ENCODE data around the gene CACNA1C.

Gene CACNA1C

GRCh38 chr12:2263901-2264300, 211.1 kb downstream of the CACNA1C start:
- DNase-seq = no peak

- no peak for DNase-seq
Measured at GRCh38 chr12:2264651-2265232, 212.0 kb downstream of the CACNA1C start.

GRCh38 chr12:2265461-2266167, 212.8 kb downstream of the CACNA1C start:
- DNase-seq = no peak

DNA sequence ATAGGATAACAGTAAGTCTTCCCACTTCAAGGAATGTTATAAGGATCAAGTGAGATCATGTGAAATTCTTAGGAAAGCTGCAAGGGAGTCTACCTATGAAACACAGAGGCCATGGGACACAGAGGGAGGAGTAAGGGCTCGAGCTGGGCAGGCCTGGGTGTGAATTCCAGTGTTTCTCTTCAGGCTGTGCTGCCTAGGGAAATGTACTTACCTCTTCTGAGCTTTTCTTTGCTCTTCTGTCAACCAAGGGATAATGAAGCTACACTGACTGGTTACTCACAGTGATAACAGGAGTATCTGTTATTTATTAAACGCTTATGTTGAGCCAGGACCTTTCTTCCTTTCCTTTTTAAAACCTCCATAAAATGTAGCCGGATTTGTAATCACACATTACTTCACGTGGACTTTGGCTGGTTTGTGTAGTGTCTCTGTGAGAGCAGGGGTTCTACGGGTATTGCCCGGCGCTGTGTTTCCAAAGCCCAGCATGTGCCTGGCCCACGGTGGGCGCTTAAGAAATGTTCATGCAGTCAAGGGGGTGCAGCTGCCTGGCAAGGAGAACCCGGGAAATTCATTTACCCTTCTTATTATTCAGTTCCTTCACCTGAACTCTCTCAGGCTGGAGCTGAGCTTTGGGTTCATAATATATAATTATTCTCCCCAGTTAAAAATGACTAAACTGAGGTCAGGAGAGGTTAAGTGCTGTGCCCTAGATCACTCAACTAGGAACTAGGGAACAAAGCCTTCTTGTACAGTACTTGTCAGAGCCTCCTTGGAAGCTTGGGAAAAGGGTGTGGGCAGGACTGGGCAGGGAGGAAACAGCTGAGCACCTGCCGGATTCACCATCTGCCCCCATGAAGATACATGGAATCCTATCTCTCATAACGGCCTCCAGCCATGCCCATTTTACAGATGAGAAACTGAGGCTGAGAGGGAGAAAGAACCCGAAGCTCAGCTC, 214.2 kb downstream of the CACNA1C start:
- DNase-seq = no peak

GRCh38 chr12:2267703-2268470, 215.1 kb downstream of the CACNA1C start:
- no peak for DNase-seq

DNA sequence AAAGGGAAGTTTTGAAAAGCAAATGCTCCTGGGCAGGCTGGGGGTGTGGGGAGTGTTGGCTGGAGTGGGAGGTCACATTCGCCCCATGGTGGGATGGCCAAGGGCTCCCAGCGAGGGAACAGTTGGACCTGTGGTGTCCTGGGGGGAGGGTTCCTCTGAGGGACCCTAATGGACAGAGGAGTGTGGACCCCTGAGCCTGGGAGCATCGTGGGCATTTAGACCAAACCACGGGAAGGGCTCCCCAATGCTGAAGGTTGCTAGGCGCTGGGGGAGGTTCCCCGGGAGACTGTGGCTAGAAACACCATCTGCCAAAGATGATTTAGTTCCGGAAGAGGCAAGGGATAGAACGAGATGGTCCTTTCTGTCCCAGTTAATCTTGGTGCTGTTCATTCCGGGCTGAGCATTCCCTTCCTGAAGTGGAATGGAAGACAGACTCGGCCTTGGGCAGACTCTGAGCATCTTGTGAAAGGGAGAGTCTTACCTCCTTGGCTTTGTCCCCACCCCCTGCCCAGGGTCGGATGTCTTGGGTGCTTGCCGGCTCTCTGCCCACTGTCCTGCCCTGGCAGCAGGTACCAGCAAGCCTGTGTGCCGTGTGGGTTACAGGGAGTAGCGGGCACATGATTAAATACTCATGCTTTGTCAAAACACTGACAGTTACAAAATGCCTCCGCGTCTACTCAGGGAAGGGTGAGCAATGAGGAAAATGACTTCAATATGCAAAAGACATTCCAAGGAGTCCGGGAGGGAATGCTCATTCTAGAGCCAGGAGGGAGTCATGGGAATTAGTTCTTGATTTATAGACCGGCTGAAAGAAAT, 215.9 kb downstream of the CACNA1C start:
- DNase-seq = no peak

GRCh38 chr12:2270846-2271245, 218.1 kb downstream of the CACNA1C start:
- no peak for DNase-seq

GRCh38 chr12:2271961-2272360, 219.2 kb downstream of the CACNA1C start:
- DNase-seq = no peak

GRCh38 chr12:2273288-2273687, 220.5 kb downstream of the CACNA1C start:
- no peak for DNase-seq

DNA sequence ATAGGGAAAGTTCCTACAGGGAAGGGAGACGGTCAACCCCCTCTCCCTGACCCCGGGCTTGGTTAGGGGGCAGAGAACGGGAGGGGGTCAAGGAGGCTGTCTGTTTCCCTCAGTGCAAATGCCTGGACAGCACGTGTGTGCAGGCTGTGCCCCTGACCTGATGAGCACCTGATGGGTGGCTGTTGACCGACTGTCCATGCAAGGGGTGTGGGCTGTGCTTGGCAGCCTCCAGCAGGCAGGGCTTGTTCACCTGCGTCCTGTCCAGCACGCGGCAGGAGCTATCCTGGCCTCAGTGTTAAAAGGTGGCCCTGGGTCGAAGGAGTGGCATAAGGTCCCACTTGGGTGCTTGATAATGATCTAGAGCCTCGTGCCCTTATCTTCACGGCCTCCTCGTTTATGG, 221.0 kb downstream of the CACNA1C start:
- DNase-seq = no peak

DNA sequence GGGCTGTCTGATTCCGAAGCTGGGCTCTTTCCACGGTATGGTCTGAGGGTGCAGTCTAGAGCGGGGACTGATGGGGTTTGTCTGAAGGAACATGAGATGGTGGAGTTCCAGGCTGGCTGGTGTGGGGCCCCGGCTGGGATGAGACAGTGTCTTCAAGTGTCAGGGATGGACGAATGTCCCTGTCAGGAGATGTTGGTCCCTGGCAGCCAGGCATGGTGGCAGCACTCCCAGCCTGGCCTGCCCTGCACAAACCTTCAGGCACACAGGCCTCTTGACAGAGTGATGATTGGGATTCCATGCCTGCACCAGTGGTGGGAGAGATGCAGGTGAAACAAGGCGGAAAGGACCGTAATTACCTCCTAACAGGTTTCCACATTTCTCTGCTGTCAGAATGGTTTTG, 221.9 kb downstream of the CACNA1C start:
- DNase-seq = no peak

DNA sequence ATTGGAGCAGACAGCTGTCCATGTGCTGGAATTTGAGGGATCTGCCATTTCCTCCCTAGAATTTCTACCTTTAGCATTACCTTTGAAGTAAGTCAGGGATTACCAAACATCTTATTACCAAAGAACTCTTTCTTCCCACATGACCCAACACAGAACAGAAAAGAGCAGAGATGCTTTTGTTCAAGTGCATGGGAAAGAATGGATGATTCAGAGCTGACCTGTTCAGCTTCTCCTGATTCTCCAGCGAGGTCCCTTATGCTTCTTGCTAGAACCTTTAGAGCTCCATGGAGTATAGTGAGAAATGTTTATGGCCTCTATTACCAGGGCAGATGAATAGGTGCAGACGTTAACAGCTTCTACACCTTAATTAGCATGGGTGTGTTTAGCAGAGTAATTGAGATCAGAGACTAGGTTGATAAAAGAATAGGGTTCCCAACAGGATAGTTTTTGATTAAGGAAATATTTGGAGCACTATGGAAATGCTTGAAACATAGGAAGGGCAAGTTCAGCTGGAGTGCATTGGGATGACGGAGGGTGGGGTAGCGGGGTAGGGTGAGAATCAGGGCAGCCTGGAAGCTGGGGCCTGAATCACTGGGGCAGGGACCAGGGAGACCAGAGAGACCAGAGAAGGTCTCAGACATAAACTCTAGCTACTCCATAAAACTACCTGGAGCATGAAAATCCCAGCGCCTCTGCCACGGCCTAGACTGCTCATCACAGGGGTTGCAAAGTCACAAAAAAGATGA, 223.7 kb downstream of the CACNA1C start:
- DNase-seq = no peak

GRCh38 chr12:2277492-2278155, 224.8 kb downstream of the CACNA1C start:
- DNase-seq = no peak

- DNase-seq = no peak
Measured at GRCh38 chr12:2281446-2281845, 228.7 kb downstream of the CACNA1C start.

DNA sequence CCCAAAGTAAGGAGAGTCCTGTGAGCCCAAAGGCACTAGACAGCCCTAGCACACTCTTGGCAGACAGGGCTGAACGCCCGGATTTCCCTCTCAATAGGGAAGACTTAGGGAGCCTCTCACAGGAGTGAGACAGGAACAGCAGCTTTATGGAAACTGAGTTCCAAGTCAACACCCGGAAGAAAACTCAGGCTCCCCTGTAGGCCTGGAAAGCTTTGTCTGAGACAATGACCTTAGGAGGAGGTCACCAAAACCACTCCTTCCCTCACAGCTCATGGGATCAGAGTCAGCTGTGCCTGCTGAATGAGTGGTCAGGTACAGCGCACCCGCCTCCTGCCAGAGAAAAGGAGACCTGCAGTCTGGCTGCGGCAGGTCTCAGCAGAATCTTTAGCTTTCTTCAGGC, 229.5 kb downstream of the CACNA1C start:
- DNase-seq = no peak

DNA sequence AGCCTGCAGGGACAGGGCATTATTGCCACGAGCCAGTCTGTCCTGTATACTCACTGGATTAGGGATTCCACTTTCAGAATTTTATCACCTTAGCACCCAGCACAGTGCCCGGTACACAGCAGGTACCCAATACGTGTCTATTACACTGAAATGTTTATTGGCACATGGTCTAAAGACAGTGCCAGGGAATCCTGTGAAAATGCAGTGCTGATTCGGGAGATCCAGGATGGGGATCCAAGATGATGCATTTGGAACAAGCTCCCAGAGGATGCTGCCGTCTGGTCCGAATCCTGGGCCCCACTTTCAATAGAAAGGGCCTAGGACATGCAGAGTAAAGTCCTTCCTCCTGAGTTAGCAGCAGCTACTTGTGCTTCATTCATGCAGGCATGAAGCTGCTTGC, 230.7 kb downstream of the CACNA1C start:
- no peak for DNase-seq

DNA sequence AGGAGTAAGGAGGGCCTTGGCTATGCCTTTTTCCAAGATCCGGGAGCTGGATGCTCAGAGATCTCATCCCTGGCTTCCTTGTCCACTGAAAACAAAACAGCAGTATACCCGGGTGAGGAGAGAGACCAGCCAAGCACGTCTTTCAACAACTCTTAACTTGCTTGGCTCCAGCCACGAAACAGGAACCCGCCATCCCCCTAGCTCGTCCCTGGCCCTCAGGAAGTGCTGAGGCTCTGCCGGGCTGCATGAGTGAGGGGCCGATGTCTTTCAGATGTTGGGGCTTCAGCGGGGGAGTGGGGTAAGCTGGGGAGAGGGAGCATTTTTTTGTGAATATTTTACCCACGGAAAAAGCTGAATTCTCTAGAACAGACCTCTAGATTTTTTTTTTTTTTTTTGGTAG, 231.1 kb downstream of the CACNA1C start:
- no peak for DNase-seq

DNA sequence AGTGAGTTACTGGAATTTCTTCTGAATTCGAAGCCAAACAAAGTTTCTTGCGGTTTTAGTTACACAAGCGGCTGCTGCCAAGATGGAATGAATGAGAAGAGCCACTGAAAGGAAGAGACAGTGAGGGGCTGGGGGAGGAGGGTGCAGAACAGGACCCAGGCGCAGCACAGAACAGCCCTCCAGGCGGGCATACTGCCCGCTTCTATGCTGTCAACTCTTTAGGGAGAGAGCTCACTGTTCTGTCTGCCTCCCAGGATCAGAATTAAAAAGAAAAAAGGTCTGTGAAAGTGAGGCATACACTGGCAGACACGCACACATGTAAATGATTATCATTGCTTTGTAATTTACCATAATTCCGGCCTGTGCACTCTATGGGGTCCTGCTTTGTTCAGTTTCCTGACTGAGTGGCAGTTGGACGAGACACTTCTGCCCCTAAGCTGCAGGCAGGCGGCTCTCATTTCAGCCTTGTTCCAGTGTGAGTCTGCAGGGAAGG, 231.6 kb downstream of the CACNA1C start:
- DNase-seq = no peak

DNA sequence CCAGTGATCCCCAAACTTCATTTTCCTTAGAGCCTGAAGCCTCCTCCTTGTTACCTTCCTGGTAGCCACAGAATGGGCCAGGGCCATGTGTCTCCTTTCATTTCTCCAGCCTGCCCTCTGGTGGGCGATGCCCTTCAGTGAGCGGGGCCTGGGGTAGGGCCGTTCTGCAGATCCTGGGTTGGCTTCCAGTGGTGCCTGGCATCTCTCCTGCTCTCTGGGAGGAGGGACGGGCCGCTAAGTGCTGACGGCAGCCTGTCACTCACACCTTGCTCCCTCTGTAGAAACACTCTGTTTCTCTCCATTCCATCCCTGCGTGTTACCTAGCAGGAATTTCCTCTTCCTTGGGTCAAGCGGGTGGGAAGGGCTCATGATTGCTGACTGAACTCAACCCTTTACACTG, 232.1 kb downstream of the CACNA1C start:
- peak; percentile 58 for DNase-seq

DNA sequence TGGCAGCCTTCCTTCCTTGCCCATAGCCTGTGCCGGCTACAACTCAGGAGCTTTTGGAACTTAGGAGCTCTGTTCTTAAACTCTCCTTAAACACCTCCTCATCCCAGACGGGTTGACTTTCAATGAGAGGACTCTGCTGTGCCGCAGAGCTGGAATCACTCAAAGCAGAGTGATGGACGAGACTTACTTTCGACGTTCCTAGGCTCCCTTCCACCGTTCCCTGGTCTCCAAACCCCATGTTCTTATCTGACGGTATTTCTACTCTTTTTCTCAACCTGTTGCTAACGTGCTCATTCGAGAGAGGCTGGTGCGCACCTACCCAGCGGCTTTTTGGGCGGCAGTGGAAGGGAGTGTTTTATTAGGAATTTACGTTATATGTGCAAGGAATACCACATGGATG, 232.7 kb downstream of the CACNA1C start:
- no peak for DNase-seq

DNA sequence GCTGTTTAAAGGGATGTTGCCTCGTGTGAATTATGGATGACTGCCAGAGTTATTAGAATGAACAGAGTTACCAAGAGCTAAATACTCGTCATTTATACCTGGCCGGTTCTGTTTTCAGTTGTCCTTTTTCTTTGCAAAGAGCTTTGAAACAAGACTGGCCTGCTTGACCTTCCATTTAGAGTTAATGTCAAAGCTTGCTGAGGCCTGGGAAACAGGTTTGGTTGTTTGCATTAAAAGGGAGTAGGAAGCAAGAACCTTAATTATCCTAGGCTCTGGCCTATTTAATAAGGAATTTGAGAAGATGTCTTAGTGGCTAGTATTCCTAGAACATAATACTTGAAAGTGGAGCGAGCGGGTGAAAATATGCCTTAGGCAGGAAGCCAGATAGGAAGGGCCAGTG, 233.3 kb downstream of the CACNA1C start:
- DNase-seq = no peak

All from RPMI8226 (cell line).